ENCODE results near the gene CFAP251. TPM values are rescaled to one million over a fixed set of nuclear protein-coding genes. Genes with fewer than 3 reads are reported as not detected.

The CFAP251 gene
- total RNA-seq, 1 donor from 2014 or later: 0.91 TPM

- Histone ChIP-seq H3K4me3 (no peak overlapping the region), H3K36me3 (no peaks in the 10 kb centered on the region), H3K4me1 (peaks cover 33% of the 10 kb centered on the region), H3K9me3 (replicated peaks) (peaks cover 11% of the 10 kb centered on the region), H3K27ac (replicated peaks) (peak overlapping the region; percentile 30), H3K27me3 (ENCODE audit: low read depth) (no peaks in the 10 kb centered on the region)
- no peak for TF ChIP-seq CTCF (IDR thresholded peaks at IDR 0.05; ENCODE audit: borderline replicate concordance)
- no peak for DNase-seq
- intact Hi-C loops (cut with micrococcal nuclease): no loop called here
Observed at GRCh38 chr12:121975021-121975420, 56.6 kb downstream of the CFAP251 start.

- Histone ChIP-seq H3K9me3 (replicated peaks) (peaks cover 11% of the 10 kb centered on the region), H3K4me1 (peaks cover 20% of the 10 kb centered on the region), H3K36me3 (no peaks in the 10 kb centered on the region), H3K27me3 (ENCODE audit: low read depth) (no peaks in the 10 kb centered on the region), H3K4me3 (no peak overlapping the region), H3K27ac (replicated peaks) (no peak overlapping the region)
- intact Hi-C loops (cut with micrococcal nuclease): no loop called here
- TF ChIP-seq CTCF (IDR thresholded peaks at IDR 0.05; ENCODE audit: borderline replicate concordance): no peak
- no peak for DNase-seq
Observed at GRCh38 chr12:121976950-121977349, 58.6 kb downstream of the CFAP251 start.

GRCh38 chr12:121980191-121980891 lies 61.9 kb downstream of the CFAP251 start:
- H3K9me3 ChIP-seq (replicated peaks): no peaks in the 10 kb centered on the region
- H3K4me3 ChIP-seq: no peak overlapping the region
- intact Hi-C loops (cut with micrococcal nuclease): no loop called here
- H3K4me1 ChIP-seq: peaks cover 6% of the 10 kb centered on the region
- DNase-seq: no peak
- H3K27ac ChIP-seq (replicated peaks): no peak overlapping the region
- TF ChIP-seq CTCF (IDR thresholded peaks at IDR 0.05; ENCODE audit: borderline replicate concordance): no peak
- no peaks in the 10 kb centered on the region for H3K27me3 ChIP-seq (ENCODE audit: low read depth)
- H3K36me3 ChIP-seq: no peaks in the 10 kb centered on the region

DNA sequence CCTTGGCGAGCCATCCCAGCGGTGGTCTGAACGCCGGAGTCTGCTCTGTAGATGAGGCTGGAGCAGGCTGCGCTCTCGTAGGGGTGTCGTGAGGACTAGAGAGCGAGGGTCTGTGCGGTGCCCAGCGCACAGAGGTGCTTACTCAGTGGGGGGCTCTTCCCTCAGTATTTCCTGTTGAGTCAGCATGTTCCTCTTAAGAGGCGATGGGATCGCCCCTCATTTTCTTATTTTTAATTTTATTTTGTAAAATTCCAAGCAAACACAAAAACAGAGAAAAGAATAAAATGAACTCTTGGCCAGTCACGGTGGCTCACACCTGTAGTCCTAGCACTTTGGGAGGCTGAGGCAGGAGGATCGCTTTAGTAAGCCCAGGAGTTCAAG lies 62.5 kb downstream of the CFAP251 start:
- H3K36me3 ChIP-seq: no peaks in the 10 kb centered on the region
- no peak overlapping the region for H3K27ac ChIP-seq (replicated peaks)
- H3K9me3 ChIP-seq (replicated peaks): no peaks in the 10 kb centered on the region
- DNase-seq: no peak
- peaks cover under 1% of the 10 kb centered on the region for H3K4me1 ChIP-seq
- intact Hi-C loops (cut with micrococcal nuclease): no loop called here
- H3K27me3 ChIP-seq (ENCODE audit: low read depth): no peaks in the 10 kb centered on the region
- TF ChIP-seq CTCF (IDR thresholded peaks at IDR 0.05; ENCODE audit: borderline replicate concordance): no peak
- no peak overlapping the region for H3K4me3 ChIP-seq

DNA sequence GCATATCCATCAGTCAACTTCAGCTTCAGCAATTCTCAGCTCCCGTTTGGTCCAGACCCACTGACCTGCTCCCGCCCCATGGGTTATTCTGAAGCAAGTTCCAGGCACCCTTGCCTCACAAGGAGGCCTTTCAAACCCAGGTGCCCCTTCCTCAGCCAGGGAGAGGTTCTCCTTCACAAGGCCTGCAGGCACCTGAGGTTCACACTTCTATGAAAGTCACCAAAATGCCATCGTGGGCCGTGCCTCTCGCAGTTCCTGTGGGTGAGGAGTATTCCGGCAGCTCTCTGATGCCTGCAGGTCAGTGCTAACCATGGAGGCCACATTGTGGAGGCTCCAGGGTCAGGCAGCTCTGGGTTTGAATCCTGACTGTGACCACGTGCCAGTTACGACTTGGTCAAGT lies 63.1 kb downstream of the CFAP251 start:
- intact Hi-C loops (cut with micrococcal nuclease): no loop called here
- Histone ChIP-seq H3K27ac (replicated peaks) (no peak overlapping the region), H3K9me3 (replicated peaks) (no peaks in the 10 kb centered on the region), H3K4me1 (no peaks in the 10 kb centered on the region), H3K36me3 (no peaks in the 10 kb centered on the region), H3K4me3 (no peak overlapping the region), H3K27me3 (ENCODE audit: low read depth) (no peaks in the 10 kb centered on the region)
- TF ChIP-seq CTCF (IDR thresholded peaks at IDR 0.05; ENCODE audit: borderline replicate concordance): no peak
- DNase-seq: no peak

Measured in left ventricle myocardium inferior (tissue), 1 donor.